DMS 273 (cell line): ENCODE data around the gene TBPL2.
"Not testable (repeated sequence)": the region's sequence is repeated elsewhere in the genome, so short reads cannot be mapped to it uniquely, and the experiment has no call there.

Source experiments
- DNase-seq: peaks from one replicate; lab custom pipeline; 2025; ENCODE audit not compliant: unreplicated experiment; lab: John Stamatoyannopoulos, UW

TBPL2 gene

GRCh38 chr14:55404173-55404854 is 36.1 kb downstream of the TBPL2 start:
- DNase-seq = no peak

DNA sequence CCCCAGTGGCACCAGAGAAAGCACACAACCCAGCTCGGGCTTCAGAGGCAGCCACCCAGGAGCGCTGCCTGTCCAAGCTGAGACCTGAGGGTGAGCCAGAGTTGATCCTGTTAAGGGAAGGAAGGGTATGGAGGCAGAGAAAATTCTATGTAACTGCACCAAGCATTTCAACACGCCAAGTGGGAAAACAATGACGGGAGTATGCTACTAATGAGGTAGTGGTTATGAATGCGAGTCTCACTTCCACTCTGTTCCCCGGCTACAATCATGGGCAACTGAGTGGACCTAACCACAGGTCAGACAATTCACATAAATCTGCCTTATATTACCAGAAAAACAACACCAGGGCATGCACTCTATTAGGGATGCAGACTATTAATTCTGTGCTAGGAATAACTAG is 38.7 kb downstream of the TBPL2 start:
- DNase-seq = no peak

DNA sequence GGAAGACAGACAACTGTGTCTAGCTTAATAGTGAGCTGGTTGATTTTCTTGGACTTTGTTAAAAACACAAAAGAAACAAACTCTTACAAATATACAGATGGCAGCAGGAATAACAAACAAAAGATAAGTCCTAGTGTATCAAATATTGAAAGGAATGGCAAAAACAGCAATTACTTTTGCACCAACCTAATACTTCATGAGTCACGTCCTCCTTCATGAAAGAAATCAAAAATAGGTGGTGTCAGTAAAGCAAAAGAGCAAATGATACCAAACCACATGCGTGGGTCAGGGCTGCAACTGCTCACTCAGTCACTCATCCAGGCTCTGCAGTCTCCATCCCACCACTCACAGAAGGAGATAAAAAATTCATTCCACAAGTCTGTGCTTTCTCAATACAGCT is 40.6 kb downstream of the TBPL2 start:
- DNase-seq = no peak

GRCh38 chr14:55399183-55399582 is 41.2 kb downstream of the TBPL2 start:
- no peak for DNase-seq

DNA sequence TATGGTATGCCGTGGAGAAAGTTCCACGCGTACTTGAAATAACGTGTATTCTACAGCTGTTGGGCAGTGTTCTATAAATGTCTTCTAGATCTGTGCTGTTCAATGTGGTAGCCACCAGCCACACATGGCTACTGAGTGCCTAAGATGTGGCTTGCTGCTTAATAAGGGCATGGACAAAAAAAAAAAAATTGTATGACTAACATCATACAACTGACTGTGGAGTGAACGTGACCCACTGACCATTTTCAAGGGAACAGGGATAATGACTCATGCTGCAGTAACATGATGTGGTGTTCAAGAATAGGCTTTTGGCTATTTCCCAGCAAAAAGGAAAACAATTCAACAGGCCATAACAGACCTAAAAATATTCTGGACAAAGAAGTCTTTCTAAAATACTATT is 41.7 kb downstream of the TBPL2 start:
- DNase-seq = peak; percentile 2

DNA sequence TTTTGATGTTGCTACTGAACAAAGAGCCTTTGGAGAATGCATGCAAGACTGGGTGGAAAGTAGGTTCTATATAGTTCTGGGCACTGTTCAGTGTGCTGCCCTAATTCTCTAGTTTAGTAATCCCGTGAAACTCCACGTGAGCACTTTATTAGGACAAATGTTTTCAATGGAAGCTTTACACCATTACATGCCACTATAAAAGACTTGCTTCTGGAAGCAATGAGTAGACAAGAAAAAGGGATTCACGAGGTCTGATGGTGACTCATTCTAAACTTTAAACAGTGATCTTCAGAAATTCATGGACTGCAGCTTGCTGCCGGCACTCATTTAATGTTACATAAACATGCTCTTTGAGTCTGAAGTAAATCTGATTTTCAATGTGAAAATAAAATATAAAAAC is 51.1 kb downstream of the TBPL2 start:
- no peak for DNase-seq

DNA sequence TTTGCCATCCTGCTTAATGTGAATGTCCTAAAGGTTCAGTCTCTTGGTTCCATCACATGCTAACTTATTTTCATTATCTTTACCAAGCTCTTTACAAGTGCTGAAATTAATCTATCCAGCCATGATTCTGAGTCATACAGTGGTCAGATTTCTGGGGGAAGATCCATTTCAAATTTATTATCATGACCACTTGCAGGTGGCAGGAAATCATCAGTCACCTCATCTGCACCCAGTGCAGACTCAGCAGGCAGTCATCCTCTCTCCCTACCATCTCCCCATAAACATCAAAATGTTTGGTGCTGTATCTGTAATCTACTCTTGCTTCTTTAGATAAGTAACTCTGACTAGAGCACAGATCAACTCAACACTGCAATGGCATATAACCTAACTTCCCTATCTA is 52.3 kb downstream of the TBPL2 start:
- DNase-seq = no peak

GRCh38 chr14:55387121-55387520 is 53.3 kb downstream of the TBPL2 start:
- no peak for DNase-seq

GRCh38 chr14:55386037-55386808 is 54.2 kb downstream of the TBPL2 start:
- DNase-seq = no peak

GRCh38 chr14:55384536-55384935 is 55.9 kb downstream of the TBPL2 start:
- no peak for DNase-seq

GRCh38 chr14:55383541-55384140 is 56.8 kb downstream of the TBPL2 start:
- no peak for DNase-seq

GRCh38 chr14:55383056-55383466 is 57.4 kb downstream of the TBPL2 start:
- DNase-seq = not testable (repeated sequence)

- no peak for DNase-seq
Observed at GRCh38 chr14:55382483-55382882, 57.9 kb downstream of the TBPL2 start.

GRCh38 chr14:55381561-55381960 is 58.9 kb downstream of the TBPL2 start:
- DNase-seq = no peak

- DNase-seq = no peak
Observed at GRCh38 chr14:55381040-55381439, 59.4 kb downstream of the TBPL2 start.

GRCh38 chr14:55377236-55377635 is 63.2 kb downstream of the TBPL2 start:
- no peak for DNase-seq

DNA sequence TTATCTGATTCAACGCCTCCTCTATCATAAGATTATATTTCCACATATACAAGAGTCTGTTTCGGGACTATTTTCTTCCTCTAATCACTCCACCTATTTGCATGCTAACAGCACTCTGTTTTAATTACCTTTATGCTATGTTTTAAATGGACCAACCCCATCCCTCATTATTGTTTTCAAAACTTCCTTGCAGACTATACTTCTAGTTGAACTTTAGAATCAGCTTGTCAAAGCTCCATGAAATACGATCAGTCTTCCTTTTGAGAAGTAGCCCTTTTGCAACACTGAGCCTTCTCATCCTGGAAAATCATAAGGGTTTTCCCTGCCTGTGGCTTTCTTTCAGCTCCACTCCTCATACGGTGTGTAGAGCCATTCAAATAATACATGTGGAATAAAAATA is 65.6 kb downstream of the TBPL2 start:
- DNase-seq = no peak

DNA sequence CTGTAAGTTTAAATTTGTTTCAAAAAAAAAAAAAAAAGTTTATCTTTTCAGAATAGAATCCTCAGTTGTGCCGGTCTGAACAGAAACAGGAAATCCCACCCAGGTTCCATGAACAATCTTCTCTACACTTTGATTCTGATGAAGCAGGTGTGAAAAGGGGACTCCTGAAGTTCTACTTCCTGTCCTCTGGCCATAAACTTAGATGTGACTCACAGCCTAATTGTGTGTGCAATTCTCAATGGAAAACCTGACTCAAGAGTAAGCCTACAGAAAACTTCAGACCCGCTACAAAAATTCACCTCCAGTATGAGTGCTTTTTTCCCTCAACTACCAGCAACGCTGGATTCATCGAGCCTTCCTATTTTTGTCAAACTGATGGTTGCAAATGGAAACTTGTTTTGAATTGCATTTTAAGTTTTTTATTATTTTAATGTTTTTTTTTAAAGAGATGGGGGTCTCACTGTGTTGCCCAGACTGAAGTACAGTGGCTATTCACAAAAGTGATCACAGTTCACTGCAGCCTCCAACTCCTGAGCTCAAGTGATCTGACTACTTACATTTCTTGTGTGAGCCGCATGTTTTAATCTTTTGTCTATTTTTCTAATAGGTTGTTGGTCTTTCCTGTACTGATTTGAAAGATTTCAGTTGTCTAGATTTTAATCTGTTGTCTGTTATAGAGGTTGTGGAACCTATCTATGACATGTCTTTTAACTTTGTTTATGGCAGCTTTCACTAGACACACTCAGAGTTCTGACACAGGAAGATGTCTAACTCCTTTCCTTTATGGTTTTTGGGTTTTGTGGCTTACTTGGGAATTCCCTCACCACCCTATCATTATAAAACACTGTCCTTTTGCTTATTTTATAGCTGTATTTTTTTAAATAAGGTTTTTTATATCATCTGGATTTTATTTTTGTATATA is 66.4 kb downstream of the TBPL2 start:
- DNase-seq = no peak

GRCh38 chr14:55372825-55373224 is 67.6 kb downstream of the TBPL2 start:
- no peak for DNase-seq

GRCh38 chr14:55372423-55372822 is 68.0 kb downstream of the TBPL2 start:
- no peak for DNase-seq

- DNase-seq = no peak
Observed at GRCh38 chr14:55370883-55371455, 69.4 kb downstream of the TBPL2 start.
